GM18870 (cell line): ENCODE data around the gene IDNK.
"Not testable (repeated sequence)": the region's sequence is repeated elsewhere in the genome, so short reads cannot be mapped to it uniquely, and the experiment has no call there.

Experiments used
- ATAC-seq: cut with Tn5 transposase; IDR thresholded peaks from one replicate; pipeline ENCODE4 v1.9.1; 2021; ENCODE audit warnings: moderate library complexity; ENCODE audit not compliant: unreplicated experiment

The IDNK gene

DNA sequence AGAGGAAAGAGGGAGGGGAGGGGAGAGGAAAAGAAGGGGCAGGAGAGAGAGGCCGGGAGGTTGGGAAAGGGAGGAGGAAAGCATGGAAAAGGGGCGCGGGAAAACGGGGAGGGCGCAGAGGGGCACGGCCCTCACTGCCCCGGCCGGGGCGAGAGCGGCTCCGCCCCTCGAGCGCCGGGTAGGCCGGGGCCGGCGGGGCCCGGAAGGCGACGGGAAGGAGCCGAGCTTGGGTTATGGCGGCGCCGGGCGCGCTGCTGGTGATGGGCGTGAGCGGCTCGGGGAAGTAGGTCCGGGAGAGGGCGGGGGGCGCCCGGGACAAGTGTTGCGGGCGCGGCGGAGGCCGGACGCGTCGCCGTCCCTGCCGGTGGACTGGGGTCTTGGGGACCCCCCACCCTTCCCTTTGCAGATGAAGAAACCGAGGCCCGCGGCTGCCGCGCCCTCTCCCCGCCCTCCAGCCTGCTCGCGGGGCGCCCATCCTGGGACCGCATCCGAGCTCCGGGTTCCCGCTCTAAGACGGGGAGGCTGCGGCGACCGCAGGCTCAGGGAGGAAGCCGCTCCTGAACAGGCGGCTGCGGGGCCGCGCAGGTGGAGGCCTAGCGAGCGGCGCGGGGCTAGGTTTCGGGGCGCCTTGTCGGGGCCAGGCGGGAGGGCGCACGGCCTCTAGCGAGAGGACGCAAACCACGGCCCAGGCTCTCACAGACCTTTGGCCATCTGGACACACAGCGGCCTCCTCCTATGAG, at the start of gene IDNK:
Gene IDNK, plus strand, starts transcription at position 205 of the 740 bp plus-strand sequence. Its CDS starts 29 bp downstream, at position 234.
- ATAC-seq: peak; percentile 57

DNA sequence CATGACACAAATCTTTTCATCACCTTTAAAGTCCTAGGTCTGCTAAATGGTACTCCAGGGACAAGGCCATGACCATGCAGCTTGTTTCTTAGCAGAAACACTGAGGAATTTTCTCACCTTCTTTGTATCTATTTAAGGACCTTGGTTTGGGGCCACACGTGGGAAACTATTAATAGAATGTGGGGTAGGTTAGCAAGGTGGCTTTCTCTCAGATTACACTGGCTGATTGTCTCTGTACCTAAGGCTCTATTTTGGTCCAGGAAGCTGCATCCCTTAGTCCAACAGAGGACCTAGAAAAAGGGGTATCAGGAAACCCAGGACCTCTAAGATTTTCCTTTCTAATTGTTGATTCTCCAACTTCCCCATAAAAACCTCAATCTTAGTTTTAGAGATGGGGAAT, 48.5 kb upstream of the IDNK start:
- no peak for ATAC-seq

DNA sequence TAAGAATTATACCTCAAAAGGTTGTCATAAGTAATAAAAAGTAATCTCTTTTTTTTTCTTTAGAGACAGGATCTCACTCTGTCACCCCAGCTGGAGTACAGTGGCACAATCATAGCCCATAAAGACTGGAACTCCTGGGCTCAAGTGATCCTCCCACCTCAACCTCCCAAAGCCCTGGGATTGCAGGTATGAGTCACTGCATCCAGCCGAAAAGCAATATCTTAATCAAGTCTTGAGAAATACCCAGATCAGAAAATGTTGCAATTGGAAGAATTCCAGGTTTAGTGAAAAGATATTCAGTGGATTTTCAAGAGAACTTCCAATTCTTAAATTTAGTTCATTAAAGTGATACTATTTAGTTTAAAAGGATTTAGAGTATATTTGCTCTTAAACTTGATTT, 40.9 kb upstream of the IDNK start:
- ATAC-seq: no peak

DNA sequence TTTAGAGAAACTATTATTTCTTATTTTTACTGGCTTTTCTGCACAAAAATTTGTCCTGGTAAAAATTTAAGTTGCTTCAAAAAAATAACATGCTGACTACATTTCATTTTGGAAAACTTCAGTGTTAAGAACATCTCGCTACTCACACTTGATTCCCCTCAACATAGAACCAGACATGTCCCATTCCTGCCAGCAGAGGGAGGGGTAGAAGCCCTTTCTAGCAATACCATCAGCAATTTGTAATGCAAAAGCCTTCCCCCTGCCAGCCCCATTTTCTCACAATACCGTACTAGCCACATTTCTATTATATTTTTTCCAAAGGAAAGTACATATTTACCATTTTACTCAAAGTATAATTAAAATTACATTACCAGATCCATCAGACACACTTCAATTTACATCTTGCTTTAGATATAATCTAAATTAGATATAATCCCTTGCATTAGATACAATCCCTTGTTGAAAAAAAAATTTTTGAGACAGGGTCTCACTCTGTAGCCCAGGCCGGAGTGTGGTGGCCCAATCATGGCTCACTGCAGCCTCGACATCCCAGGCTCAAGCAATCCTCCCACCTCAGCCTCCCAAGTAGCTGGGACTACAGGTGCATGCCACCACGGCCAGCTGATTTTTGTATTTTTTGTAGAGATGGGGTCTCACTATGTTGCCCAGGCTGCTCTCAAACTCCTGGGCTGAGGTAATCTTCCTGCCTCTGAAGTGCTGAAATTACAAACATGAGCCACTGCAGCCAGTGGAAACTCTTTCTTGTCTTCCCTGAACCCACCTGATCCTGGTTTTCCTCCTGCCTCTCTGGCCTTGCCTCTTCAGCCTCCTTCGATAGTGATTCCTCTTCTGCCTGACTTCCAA, 39.6 kb upstream of the IDNK start:
- no peak for ATAC-seq

DNA sequence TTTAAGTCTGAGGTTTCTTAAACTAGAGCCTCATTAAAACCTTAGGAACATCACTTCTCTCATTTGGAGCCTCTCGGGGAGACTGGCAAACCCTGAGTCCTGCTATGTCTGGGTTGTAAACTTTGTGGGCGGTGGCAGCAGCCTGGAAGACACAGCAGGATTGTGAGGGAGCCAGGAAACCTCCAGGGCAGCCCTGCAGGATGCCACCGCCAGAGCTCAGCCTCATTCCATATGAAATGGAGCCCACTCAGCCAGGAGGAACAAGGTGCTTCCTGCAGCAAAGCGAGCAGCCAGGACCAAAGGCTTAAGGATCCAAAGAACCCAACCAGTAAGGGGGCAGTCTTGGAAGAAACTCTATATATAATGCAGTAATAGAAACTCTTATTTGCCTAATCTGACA, 37.9 kb upstream of the IDNK start:
- no peak for ATAC-seq

DNA sequence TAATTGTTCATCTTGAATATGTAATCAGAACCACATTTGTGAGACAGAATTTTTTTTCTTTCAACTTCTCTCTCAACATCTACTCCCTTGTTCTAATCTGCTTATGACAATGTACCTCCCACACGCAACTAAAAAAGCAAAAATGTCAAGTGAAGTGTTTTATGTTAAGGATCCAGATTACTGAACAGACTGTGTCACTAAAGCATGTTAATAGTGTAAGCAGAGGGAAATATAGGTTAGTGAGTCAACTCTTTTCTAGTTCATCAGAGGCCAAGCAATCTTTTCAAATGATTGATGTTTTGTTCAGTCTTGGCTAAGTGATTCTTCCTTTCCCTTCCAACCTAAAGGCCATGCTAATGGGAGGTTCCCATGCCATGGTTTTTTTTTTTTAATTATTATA, 34.7 kb upstream of the IDNK start:
- ATAC-seq: no peak

DNA sequence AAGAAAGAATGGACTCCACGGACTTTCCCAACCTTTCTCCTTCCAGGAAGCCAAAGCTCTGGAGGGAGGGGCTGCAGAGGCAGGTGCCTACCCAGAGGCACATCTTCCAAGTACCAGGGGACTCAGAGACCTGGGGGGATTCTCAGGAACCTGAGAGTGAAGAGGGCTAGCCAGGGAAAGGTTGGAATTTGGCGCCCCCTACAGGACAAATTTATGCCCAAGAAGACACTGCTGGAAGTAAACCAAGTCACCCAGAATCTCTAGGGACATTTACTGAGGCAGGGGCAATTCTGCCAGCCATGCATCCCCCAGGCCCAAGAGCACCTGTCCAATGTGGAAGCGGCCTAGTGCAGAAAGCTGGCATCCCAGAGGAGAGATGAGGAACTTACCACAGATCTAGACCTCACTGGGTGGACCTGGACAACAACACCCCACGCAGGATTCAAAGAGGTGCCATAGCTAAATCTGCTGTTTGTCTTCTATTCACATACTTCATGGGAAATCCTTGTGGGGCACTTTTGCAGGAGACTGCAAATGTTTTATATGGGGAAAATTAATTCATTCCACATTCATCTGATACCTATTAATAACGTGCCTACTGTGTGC, 25.9 kb upstream of the IDNK start:
- ATAC-seq: no peak

DNA sequence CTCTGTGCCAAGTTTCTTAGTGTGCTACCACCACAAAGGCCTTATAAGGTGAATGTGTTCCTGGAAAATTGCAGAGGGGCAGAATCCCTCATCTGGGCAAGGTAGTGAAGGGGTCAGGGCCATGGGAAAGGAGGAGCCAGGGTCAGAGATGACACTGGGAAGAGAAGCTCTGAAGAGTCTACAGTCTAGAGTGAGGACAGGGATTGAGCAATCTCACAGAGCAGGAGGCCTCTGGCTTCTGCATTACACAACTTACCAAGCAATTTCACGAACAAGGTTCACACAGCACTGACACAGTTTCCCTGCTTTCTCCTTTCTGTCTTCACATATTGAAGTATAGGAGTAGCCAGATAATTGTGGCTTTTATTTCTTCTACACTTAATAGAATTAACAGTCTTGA, 24.5 kb upstream of the IDNK start:
- ATAC-seq: no peak

DNA sequence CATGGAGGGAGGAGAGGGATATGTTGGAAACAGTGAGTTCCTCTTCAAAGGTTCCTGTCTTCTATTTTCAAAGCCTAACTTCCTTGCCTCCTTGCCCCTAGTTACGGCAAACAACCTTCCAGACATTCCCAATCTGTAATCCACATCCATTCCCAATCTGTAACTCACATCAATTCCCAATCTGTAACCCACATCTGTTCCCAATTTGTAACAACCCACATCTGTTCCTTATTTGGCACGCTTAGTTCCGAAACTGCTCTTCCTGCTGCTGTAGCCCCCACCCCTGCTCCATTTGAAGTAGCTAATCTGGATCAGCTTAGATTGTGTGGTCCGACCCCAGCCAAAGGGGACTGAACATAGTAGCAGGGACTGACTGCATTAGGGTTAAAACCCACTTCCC, 23.9 kb upstream of the IDNK start:
- ATAC-seq: no peak

DNA sequence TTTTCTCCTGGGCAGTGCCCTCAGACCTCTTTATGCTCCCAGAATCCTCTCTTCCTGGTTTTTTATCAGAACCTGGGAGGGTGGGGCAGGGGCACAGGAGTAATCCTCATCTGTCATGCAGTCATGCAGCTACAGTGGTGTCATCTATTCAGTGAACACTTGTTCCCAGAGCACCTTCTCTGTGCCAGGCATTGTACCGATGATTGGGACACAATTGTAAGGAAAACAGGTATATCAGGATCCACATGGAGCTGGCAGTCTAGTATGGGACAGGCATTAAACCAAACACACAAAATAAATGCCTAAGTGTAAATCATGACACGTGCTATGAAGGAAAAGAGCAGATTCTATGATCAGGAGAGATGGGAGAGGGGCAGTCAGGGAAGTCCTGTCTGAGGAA, 21.5 kb upstream of the IDNK start:
- no peak for ATAC-seq

DNA sequence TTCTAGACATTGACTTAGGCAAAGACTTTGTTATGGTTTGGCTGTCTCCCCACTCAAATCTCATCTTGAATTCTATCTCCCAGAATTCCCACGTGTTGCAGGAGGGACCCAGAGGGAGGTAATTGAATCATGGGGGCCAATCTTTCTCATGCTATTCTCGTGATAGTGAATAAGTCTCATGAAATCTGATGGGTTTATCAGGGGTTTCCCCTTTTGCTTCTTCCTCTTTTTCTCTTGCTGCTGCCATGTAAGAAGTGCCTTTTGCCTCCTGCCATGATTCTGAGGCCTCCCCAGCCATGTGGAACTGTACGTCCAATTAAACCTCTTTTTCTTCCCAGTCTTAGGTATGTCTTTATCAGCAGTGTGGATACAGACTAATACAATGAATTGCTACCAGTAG, 15.3 kb upstream of the IDNK start:
- not testable (repeated sequence) for ATAC-seq

DNA sequence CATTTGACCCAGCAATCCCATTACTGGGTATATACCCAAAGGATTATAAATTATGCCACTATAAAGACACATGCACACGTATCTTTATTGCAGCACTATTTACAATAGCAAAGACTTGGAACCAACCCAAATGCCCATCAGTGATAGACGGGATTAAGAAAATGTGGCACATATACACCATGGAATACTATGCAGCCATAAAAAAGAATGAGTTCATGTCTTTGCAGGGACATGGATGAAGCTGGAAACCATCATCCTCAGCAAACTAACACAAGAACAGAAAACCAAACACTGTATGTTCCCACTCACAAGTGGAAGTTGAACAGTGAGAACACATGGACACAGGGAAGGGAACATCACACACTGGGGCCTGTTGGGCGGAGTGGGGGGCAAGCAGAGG, 9.6 kb upstream of the IDNK start:
- ATAC-seq: not testable (repeated sequence)

DNA sequence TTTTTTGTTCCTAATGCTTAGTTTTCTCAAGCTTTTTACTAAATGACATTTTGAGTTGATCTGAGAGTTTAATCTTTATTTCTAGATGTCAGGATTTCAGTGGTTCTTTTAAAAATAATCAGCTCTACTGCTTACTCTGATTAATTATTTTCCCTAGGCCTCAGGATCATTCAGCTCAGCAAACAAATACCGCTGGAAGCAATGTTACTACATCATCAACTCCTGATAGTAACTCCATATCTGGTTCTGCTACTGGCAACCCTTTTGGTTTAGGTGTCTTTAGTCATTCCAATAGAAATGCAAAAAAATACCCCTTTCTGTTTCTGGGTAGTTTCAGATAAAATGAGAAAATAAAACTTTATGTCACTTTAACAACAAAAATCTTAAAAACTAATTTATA, 5.6 kb upstream of the IDNK start:
- no peak for ATAC-seq

DNA sequence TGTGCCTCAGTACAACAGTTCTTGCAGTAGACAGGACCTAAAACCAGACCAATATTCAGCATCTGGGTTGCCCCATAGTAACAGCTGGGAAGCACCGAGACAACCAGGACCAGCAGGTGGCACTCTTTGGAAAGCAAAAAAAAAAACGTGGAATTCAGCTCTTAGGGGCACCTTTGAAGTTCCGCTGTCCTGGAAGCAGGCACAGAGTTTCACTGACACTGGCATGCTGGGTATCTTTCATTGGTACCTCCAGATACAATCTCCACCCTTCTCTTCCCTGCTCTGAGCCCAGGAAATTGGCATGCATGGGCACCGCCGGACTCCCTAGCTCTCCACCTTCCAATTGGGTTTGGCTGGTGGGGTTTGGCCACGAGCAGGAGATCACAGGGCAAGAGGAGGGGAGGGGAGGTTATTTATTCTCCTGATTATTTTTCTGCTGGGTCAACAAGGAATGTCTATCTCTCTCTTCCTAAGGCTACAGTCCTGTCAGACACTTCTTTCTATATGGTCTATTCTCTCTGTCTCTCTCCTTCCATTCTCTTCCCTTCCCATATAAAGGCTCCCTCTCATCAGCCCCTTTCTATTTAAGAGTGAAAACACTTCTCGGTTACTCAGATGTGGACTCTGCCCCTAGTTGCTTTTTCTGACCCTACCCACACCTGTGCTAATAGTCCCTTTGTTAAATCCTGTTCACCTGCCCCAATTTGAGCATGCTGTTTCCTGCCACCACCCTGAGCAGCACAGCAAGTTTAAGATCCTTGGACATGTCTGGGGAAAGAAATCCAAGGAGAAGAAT, 1.9 kb upstream of the IDNK start:
- no peak for ATAC-seq

DNA sequence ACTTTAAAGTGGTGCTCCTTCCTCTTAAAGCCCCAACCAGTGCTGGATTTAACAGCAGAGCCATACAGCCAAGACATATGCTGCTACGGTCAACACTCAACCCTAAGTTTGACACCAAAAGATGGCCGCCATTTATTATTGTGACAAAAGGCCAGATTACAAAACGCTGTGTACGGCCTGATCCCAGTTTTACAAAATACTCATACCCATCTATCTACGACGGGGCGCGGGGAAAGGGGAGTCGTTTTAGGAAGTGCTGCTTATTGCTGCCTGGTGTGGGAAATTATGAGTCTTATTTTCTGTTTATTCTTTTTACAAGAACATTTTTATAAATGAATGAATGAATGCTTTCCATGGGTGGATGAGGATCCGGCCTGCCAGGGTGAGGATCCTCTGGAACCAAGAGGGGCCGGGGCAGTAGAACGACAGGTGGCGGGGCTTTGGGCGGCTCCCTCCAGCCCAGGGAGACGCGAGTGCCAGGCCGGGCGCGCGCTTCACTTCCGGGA, 457 bp upstream of the IDNK start:
- peak; percentile 25 for ATAC-seq

DNA sequence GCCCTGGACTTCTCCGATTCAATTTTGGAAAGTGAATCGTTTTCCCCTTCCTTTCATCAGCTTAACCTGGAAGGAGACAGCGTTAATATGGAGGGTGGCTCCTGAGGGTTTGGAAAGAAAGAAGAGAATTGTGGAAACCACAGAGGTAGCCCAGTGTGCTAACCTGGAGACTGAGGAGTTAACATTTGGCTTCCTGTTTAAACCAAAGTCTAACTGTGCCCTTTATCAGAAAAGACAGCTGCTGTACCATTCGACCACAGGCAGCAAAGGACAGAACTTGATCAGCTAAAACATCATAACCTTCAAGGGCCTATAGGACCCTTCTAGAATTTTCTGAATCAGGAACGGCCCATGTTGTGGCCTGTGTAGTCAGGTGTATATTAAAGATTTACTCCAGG, 735 bp downstream of the IDNK start:
- peak; percentile 32 for ATAC-seq

DNA sequence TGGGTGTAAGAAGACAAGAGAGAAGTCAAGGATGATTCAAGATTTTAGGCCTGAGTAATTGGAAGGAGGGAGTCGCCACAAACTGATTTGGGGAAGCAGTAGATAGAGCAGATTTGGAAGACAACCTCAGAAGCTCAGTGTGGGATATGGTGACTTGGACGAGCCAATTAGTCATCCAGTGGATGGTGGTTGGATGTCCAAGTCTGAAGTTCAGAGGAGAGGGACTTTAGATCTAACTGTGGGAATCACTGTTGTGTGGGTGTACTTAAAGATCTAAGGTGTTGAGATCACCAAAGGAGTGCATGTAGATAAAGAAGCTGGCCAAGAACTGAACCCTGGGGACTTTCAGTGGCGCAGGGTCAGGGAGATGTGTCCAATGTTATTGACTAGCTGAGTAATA, 2.2 kb downstream of the IDNK start:
- no peak for ATAC-seq

DNA sequence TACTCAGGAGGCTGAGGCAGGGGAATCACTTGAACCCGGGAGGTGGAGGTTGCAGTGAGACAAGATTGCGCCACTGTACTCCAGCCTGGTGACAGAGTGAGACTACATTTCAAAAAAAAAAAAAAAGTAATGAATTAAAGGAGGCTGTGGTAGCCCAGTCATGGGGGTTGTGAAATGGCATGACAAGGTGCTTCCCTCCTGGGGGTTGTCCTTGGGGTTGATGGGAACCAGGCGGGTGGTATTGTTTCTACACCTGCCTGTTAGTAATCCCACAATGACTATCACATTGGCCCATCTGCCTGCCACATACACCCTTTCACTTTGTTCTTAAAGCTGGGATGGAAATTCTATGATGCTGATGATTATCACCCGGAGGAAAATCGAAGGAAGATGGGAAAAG, 5.6 kb downstream of the IDNK start:
- ATAC-seq: no peak

DNA sequence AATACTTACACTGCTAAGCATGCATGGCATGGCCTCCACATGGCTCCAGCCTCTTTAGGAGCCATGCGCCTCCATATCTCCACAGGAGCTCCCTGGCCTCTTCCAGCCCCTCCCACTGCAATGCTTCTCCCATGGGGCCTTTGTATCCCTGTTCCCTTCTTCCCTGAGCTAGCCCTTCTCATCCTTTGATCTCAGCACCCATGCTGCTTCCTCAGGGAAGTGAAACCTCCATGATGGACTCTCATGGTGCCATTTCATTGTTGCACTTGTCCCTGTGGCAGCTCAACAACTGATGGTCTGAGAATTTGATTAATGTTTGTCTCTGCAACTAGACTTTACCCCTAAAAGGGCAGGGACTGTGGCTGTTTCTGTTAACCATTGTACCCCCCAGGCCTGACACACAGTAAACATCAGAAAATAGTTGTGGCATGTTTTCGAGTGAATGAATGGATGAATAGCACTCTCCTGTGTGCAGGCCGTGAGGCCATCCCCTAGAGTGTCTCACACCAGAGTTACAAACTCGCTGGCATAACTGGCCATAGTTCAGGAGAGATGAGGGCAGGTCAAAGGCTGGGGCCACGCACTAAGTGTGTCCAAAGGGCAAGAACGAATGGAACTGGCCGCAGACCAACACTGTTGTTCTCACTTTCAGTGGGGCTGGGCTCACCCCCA, 6.6 kb downstream of the IDNK start:
- no peak for ATAC-seq

DNA sequence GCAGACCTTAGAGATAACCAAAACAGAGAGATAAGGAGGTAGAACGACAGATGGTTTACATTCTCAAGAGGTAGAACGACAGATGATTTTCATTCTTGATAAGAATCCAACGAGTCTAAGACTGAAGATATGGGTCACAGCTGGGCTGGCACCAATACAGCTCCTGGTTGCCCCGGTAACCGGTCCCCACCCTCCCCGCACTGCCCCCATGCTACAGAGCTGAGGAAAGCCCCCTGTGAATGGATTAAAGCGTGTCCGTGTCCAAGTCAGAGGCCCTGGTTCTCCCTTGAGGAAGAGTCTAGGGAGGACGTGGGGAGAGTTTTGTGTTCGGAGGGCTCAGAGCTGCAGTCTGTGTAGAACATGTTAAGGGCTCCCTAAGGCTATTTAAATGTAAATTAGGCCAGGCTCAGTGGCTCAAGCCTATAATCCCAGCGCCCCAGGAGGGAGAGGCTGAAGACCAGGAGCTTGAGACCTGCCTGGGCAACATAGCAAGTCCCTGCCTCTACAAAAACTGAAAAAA, 8.1 kb downstream of the IDNK start:
- ATAC-seq: no peak
